Panc1 (cell line): Measurements from ENCODE around the gene LCN1. TPM values are rescaled to one million over a fixed set of nuclear protein-coding genes. Genes with fewer than 3 reads are reported as not detected.

ENCODE experiments used
- ATAC-seq: fragments of 200-7000 bp; cut with Tn5 transposase; 2 replicates; pipeline ENCODE4 v1.9.1; 2020; ENCODE audit warnings: mild to moderate bottlenecking, moderate library complexity
- BruUV-seq: library from RNA; stranded (reverse); fragments of 400-500 nt; replicated peaks from 2 replicates; lab custom pipeline; 2021; lab: Mats Ljungman, UMichigan
- CTCF ChIA-PET: fragments of 300-600 bp; sonication (Branson Sonifier 250); formaldehyde crosslinking; loops from one replicate; lab custom pipeline; 2022; ENCODE audit warnings: antibody characterized with exemption; lab: Charles Lee
- POLR2A ChIA-PET: fragments of 300-600 bp; sonication (Branson Sonifier 250); formaldehyde crosslinking; loops from one replicate; lab custom pipeline; 2022; ENCODE audit warnings: antibody characterized with exemption; lab: Charles Lee
- DNase-seq: peaks from one replicate; pipeline ENCODE4 v3.0.0-alpha.2; 2010; ENCODE audit warnings: low read depth, low spot score
- H3K27ac ChIP-seq: 2 replicates; pipeline ENCODE4 v1.5.1; 2011; ENCODE audit warnings: mild to moderate bottlenecking, low read length, inconsistent platforms
- H3K27me3 ChIP-seq: fragments of 200-500 bp; sonication (Bioruptor generic); 2 replicates; pipeline ENCODE4 v1.6.0; 2014; ENCODE audit warnings: low read length, inconsistent platforms; ENCODE audit not compliant: control insufficient read depth, insufficient read depth
- H3K36me3 ChIP-seq: fragments of 200-500 bp; sonication (Bioruptor generic); 2 replicates; pipeline ENCODE4 v1.5.1; 2014; ENCODE audit warnings: inconsistent platforms, mild to moderate bottlenecking, low read length, moderate library complexity; ENCODE audit not compliant: control insufficient read depth, insufficient read depth
- H3K4me1 ChIP-seq: 2 replicates; pipeline ENCODE4 v1.5.1; 2011; ENCODE audit warnings: inconsistent platforms, mild to moderate bottlenecking, low read length, moderate library complexity; ENCODE audit not compliant: control insufficient read depth, insufficient read depth
- H3K4me3 ChIP-seq, 2 experiments: 2 replicates each; pipeline ENCODE4 v1.5.1; 2011 to 2012; ENCODE audit warnings: low read depth in 2 of 2, low read length in 2 of 2, mild to moderate bottlenecking in 2 of 2, inconsistent platforms in 1 of 2, moderate library complexity in 1 of 2
- H3K9me3 ChIP-seq: fragments of 200-500 bp; sonication (Bioruptor generic); 2 replicates; pipeline ENCODE4 v1.5.1; 2014; ENCODE audit warnings: low read depth, mild to moderate bottlenecking, inconsistent platforms, low read length, moderate library complexity; ENCODE audit not compliant: control insufficient read depth, insufficient read depth
- CTCF ChIP-seq: fragments of 450-650 bp; IDR thresholded peaks from 2 replicates; pipeline ENCODE4 v1.5.1; 2017; ENCODE audit warnings: mild to moderate bottlenecking
- POLR2AphosphoS5 ChIP-seq: IDR thresholded peaks from 2 replicates; pipeline ENCODE4 v1.6.1; 2012; ENCODE audit warnings: mild to moderate bottlenecking, low read depth, low read length, moderate library complexity
- REST ChIP-seq, 2 experiments: IDR thresholded peaks; 2 replicates each; pipeline ENCODE4 v1.6.1; 2011 to 2012; ENCODE audit warnings: low read depth in 2 of 2, control low read depth in 1 of 2, low read length in 1 of 2, mild to moderate bottlenecking in 1 of 2, moderate library complexity in 1 of 2; ENCODE audit not compliant: insufficient read depth in 1 of 2
- SIN3A ChIP-seq: IDR thresholded peaks from 2 replicates; pipeline ENCODE4 v1.6.1; 2012; ENCODE audit warnings: low read depth, mild to moderate bottlenecking, low read length, moderate library complexity, borderline replicate concordance; ENCODE audit not compliant: insufficient read depth
- TCF7L2 ChIP-seq: IDR thresholded peaks from 2 replicates; pipeline ENCODE4 v1.6.1; 2011; ENCODE audit warnings: mild to moderate bottlenecking, low read depth, low read length, inconsistent platforms
- in situ Hi-C: cut with HindIII; loops from 2 replicates; pipeline ENCODE4 v1.10.0; 2016; ENCODE audit warnings: low sequenced_read_pairs, low pct_unique_long_range_greater_than_20kb
- intact Hi-C: fragments of 100-400 bp; cut with micrococcal nuclease; formaldehyde crosslinking; loops from one replicate; pipeline ENCODE4 v1.10.0; 2022; ENCODE audit not compliant: unreplicated experiment
- total RNA-seq: library from RNA; stranded (reverse); gene quantifications from one replicate; pipeline ENCODE4 v1.2.1, GENCODE V29; 2021; ENCODE audit not compliant: unreplicated experiment

Gene LCN1
- total RNA-seq, 1 experiment from 2014 or later = not detected

GRCh38 chr9:135490980-135491464 is 30.2 kb upstream of the LCN1 start:
- DNase-seq (no peak), ATAC-seq (no peak)
- TF ChIP-seq POLR2AphosphoS5 = no peak
- TF ChIP-seq REST (IDR thresholded peaks at IDR 0.05; ENCODE audit: insufficient read depth in 1 of 2, low read depth in 2 of 2, low read length in 1 of 2) = no peak
- TF ChIP-seq TCF7L2 = no peak
- no peak for TF ChIP-seq CTCF
- no peak for TF ChIP-seq SIN3A
- H3K36me3 ChIP-seq = no peaks in the 10 kb centered on the region
- in situ Hi-C loops (no loop called here), intact Hi-C loops (no loop called here)
- no peak overlapping the region for H3K27ac ChIP-seq
- ChIA-PET POLR2A (no interaction called here), CTCF (no interaction called here)
- H3K9me3 ChIP-seq = no peaks in the 10 kb centered on the region
- H3K4me1 ChIP-seq = no peaks in the 10 kb centered on the region
- no TSS peak for BruUV-seq
- no peaks in the 10 kb centered on the region for H3K27me3 ChIP-seq
- H3K4me3 ChIP-seq = no peak overlapping the region

GRCh38 chr9:135491764-135492163 is 29.5 kb upstream of the LCN1 start:
- H3K9me3 ChIP-seq = no peaks in the 10 kb centered on the region
- POLR2A ChIA-PET = no interaction called here
- H3K27ac ChIP-seq = no peak overlapping the region
- CTCF ChIA-PET = no interaction called here
- ATAC-seq (no peak), DNase-seq (no peak)
- no peak overlapping the region for H3K4me3 ChIP-seq
- in situ Hi-C loops = no loop called here
- no peaks in the 10 kb centered on the region for H3K36me3 ChIP-seq
- intact Hi-C loops = no loop called here
- BruUV-seq = no TSS peak
- no peaks in the 10 kb centered on the region for H3K4me1 ChIP-seq
- H3K27me3 ChIP-seq = no peaks in the 10 kb centered on the region
- TF ChIP-seq REST (IDR thresholded peaks at IDR 0.05; ENCODE audit: insufficient read depth in 1 of 2, low read depth in 2 of 2, low read length in 1 of 2) = no peak
- no peak for TF ChIP-seq CTCF
- TF ChIP-seq SIN3A = no peak
- no peak for TF ChIP-seq POLR2AphosphoS5
- TF ChIP-seq TCF7L2 = no peak
